Keratinocyte (primary cell): Measurements from ENCODE around the gene ISG20L2. TPM values are rescaled to one million over a fixed set of nuclear protein-coding genes. Genes with fewer than 3 reads are reported as not detected.

Experiments used
- DNase-seq: peaks from one replicate; pipeline ENCODE4 v3.0.0-alpha.2; 2011; ENCODE audit warnings: low read depth, missing footprints, low spot score
- FAIRE-seq: peaks from 2 replicates; lab custom pipeline; 2011; peaks lifted over from hg19 to GRCh38; lab: Jason Lieb, UNC
- H2AFZ ChIP-seq: 2 replicates; pipeline ENCODE4 v1.6.0; 2012; ENCODE audit warnings: low read length, control low read depth, inconsistent platforms; ENCODE audit not compliant: control insufficient read depth
- H3K27ac ChIP-seq: 2 replicates; pipeline ENCODE4 v1.5.1; 2011; ENCODE audit warnings: low read length; ENCODE audit not compliant: control insufficient read depth, insufficient read depth
- H3K27me3 ChIP-seq: 3 replicates; pipeline ENCODE4 v1.6.0; 2011; ENCODE audit warnings: low read length; ENCODE audit not compliant: control insufficient read depth, insufficient read depth; ENCODE audit errors: extremely low read depth
- H3K36me3 ChIP-seq, 2 experiments: 2 replicates in 1 of 2; 3 replicates in 1 of 2; pipeline ENCODE4 v1.5.1; 2011; ENCODE audit warnings: low read length in 2 of 2, mild to moderate bottlenecking in 1 of 2; ENCODE audit not compliant: control insufficient read depth in 2 of 2, insufficient read depth in 2 of 2; ENCODE audit errors: extremely low read depth in 1 of 2
- H3K4me1 ChIP-seq: 3 replicates; pipeline ENCODE4 v1.5.1; 2011; ENCODE audit warnings: low read length; ENCODE audit not compliant: control insufficient read depth, insufficient read depth; ENCODE audit errors: extremely low read depth
- H3K4me2 ChIP-seq: 3 replicates; pipeline ENCODE4 v1.6.0; 2011; ENCODE audit warnings: low read depth, low read length; ENCODE audit not compliant: control insufficient read depth, insufficient read depth; ENCODE audit errors: extremely low read depth
- H3K4me3 ChIP-seq, 3 experiments: fragments of 200-600 bp in 1 of 3; sonication (generic) in 1 of 3; 2 replicates in 2 of 3; 3 replicates in 1 of 3; pipeline ENCODE4 v1.5.1; 2011 to 2016; ENCODE audit warnings: low read length in 3 of 3, mild to moderate bottlenecking in 3 of 3, control low read depth in 2 of 3, inconsistent platforms in 1 of 3, low read depth in 1 of 3, mixed read lengths in 1 of 3, mixed run types in 1 of 3, moderate library complexity in 1 of 3; ENCODE audit not compliant: control insufficient read depth in 2 of 3, insufficient read depth in 2 of 3; ENCODE audit errors: extremely low read depth in 1 of 3
- H3K79me2 ChIP-seq: 2 replicates; pipeline ENCODE4 v1.6.0; 2012; ENCODE audit warnings: low read length; ENCODE audit not compliant: control insufficient read depth, insufficient read depth
- H3K9ac ChIP-seq: 3 replicates; pipeline ENCODE4 v1.6.0; 2011; ENCODE audit warnings: low read length; ENCODE audit not compliant: control insufficient read depth, insufficient read depth; ENCODE audit errors: extremely low read depth
- H3K9me1 ChIP-seq: 3 replicates; pipeline ENCODE4 v1.6.0; 2011; ENCODE audit warnings: low read length; ENCODE audit not compliant: control insufficient read depth, insufficient read depth; ENCODE audit errors: extremely low read depth
- H3K9me3 ChIP-seq: 2 replicates; pipeline ENCODE4 v1.5.1; 2012; ENCODE audit warnings: low read depth, low read length; ENCODE audit not compliant: control insufficient read depth
- H4K20me1 ChIP-seq: 3 replicates; pipeline ENCODE4 v1.6.0; 2011; ENCODE audit warnings: low read length; ENCODE audit not compliant: control insufficient read depth, insufficient read depth; ENCODE audit errors: extremely low read depth
- CTCF ChIP-seq, 3 experiments: IDR thresholded peaks in 1 of 3; conservative IDR thresholded peaks in 1 of 3; optimal IDR thresholded peaks in 1 of 3; 2 replicates in 2 of 3; 3 replicates in 1 of 3; pipeline versions ENCODE3 to v1.5.1; 2011; ENCODE audit warnings: low read length in 3 of 3, mild to moderate bottlenecking in 3 of 3, moderate library complexity in 2 of 3, control low read depth in 1 of 3, inconsistent platforms in 1 of 3; ENCODE audit not compliant: insufficient read depth in 2 of 3; ENCODE audit errors: extremely low read depth in 1 of 3
- EZH2 ChIP-seq: IDR thresholded peaks from one replicate; pipeline ENCODE4 v1.6.1; 2012; ENCODE audit warnings: inconsistent platforms, mild to moderate bottlenecking, low read length, moderate library complexity
- dilution Hi-C: fragments of 300-500 bp; cut with MboI; formaldehyde crosslinking; loops from one replicate; pipeline ENCODE4 v1.7.0; 2020; ENCODE audit warnings: low sequenced_read_pairs; ENCODE audit not compliant: extremely low pct_ligation_motif_present
- polyA plus RNA-seq, 5 experiments: library from polyadenylated mRNA; depleted of rRNA in 3 of 5; stranded (reverse) in 3 of 5; stranded (forward) in 1 of 5; unstranded in 1 of 5; fragments of >200 nt; gene quantifications; 1 replicate in 1 of 5; 2 replicates in 3 of 5; 3 replicates in 1 of 5; pipeline versions ENCODE4 v1.2.1 to v1.2.3, GENCODE V29; 2011 to 2012; ENCODE audit warnings: missing spikeins in 2 of 5, low read depth in 1 of 5, low replicate concordance in 1 of 5

Gene ISG20L2
- polyA plus RNA-seq, 1 donor (not counting 4 experiments of a cell fraction or from before 2014, with no cell fraction given), result 48.6 TPM

- Histone ChIP-seq H3K4me3 (peak overlapping the region; percentile 88 to 99 (median 97)), H2AFZ (no peak overlapping the region), H3K36me3 (peaks cover 12 to 28% of the 10 kb centered on the region in 2 experiments), H3K79me2 (peaks cover 78% of the 10 kb centered on the region), H3K9ac (peak overlapping the region; percentile 100), H3K27me3 (no peaks in the 10 kb centered on the region), H3K27ac (peak overlapping the region; percentile 98), H3K4me2 (peak overlapping the region; percentile 100), H4K20me1 (no peaks in the 10 kb centered on the region), H3K9me3 (no peaks in the 10 kb centered on the region), H3K9me1 (no peaks in the 10 kb centered on the region), H3K4me1 (peaks cover 46% of the 10 kb centered on the region)
- FAIRE-seq (no peak), DNase-seq (no peak)
- dilution Hi-C loops, result no loop called here
- TF ChIP-seq CTCF (optimal IDR thresholded peaks at IDR 0.05 in 1 of 3, IDR thresholded peaks at IDR 0.05 in 1 of 3, conservative IDR thresholded peaks at IDR 0.05 in 1 of 3; ENCODE audit: extremely low read depth in 1 of 3, insufficient read depth in 2 of 3, low read length in 3 of 3) (no peak), EZH2 (no peak)
Measured at GRCh38 chr1:156749419-156750118, 21.0 kb upstream of the ISG20L2 start.

DNA sequence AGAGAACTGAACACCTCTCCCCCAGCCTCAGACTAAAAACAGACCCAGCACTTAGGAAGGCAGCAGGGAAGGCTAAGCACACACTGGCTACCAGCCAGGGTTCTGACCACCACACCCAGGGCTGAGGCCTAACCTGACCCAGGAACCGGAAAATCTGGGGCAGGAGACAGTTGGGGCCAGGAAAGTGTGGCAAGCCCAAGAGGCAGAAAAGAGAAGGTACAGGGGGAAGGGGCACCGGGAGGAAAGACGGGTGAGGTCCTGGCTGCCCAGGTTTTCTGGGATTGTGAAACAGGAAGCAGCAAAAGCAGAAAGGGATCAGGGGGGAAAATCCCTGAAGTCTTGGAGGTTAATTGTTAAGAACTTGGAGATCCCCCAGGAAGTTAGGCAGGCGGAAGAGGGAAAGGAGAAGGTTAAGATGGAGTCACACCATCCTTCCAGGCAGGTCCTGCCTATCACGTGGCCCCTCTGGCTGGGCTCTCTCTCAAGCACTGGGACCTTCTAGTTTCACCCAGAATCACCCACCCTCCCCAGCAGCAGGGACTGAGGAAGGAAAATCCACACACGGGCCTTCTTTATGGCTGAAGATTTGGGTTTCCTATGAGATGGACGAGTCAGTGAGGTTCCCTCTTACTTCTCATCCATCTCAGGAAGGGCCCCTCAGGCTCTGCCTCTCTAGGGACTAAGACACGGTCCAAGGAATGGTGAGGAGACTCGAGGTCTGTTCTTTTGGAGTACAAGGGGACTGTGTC is 20.3 kb upstream of the ISG20L2 start:
- H3K4me3 ChIP-seq, result peak overlapping the region; percentile 88 to 99 (median 97)
- dilution Hi-C loops, result no loop called here
- H3K4me2 ChIP-seq, result peak overlapping the region; percentile 100
- peaks cover 46% of the 10 kb centered on the region for H3K4me1 ChIP-seq
- no peaks in the 10 kb centered on the region for H3K9me3 ChIP-seq
- TF ChIP-seq CTCF (optimal IDR thresholded peaks at IDR 0.05 in 1 of 3, IDR thresholded peaks at IDR 0.05 in 1 of 3, conservative IDR thresholded peaks at IDR 0.05 in 1 of 3; ENCODE audit: extremely low read depth in 1 of 3, insufficient read depth in 2 of 3, low read length in 3 of 3) (no peak), EZH2 (no peak)
- no peak for FAIRE-seq
- H2AFZ ChIP-seq, result no peak overlapping the region
- peak overlapping the region; percentile 100 for H3K9ac ChIP-seq
- DNase-seq, result no peak
- no peaks in the 10 kb centered on the region for H4K20me1 ChIP-seq
- H3K36me3 ChIP-seq, result peaks cover 16 to 28% of the 10 kb centered on the region in 2 experiments
- no peaks in the 10 kb centered on the region for H3K27me3 ChIP-seq
- peak overlapping the region; percentile 98 for H3K27ac ChIP-seq
- H3K79me2 ChIP-seq, result peaks cover 81% of the 10 kb centered on the region
- H3K9me1 ChIP-seq, result no peaks in the 10 kb centered on the region
